HepG2 (cell line): ENCODE data around the gene NID1. TPM values are rescaled to one million over a fixed set of nuclear protein-coding genes. Genes with fewer than 3 reads are reported as not detected.

Experiments used
- DPF2 ChIP-seq: sonication (generic); formaldehyde crosslinking; IDR thresholded peaks from 2 replicates; pipeline ENCODE4 v1.4.0; 2020; ENCODE audit warnings: mild to moderate bottlenecking, low read depth, missing genetic modification reagents, borderline replicate concordance
- EED ChIP-seq: sonication (generic); formaldehyde crosslinking; IDR thresholded peaks from 2 replicates; pipeline ENCODE4 v1.5.0; 2020; ENCODE audit warnings: mild to moderate bottlenecking, missing genetic modification reagents
- GATAD1 ChIP-seq: IDR thresholded peaks from 2 replicates; pipeline ENCODE4 v1.6.1; 2016; ENCODE audit warnings: missing genetic modification reagents, missing compliant biosample characterization
- GATAD2A ChIP-seq: IDR thresholded peaks from 2 replicates; pipeline ENCODE4 v1.6.1; 2016
- JUND ChIP-seq: sonication (generic); formaldehyde crosslinking; IDR thresholded peaks from 2 replicates; pipeline ENCODE4 v1.8.0; 2022; ENCODE audit warnings: mild to moderate bottlenecking, missing genetic modification reagents
- KDM3A ChIP-seq: IDR thresholded peaks from 2 replicates; pipeline ENCODE4 v1.6.1; 2018; ENCODE audit warnings: low read depth, missing compliant biosample characterization
- MED1 ChIP-seq: sonication (generic); formaldehyde crosslinking; IDR thresholded peaks from 2 replicates; pipeline ENCODE4 v1.4.0; 2020; ENCODE audit warnings: missing genetic modification reagents
- MTF2 ChIP-seq: sonication (generic); formaldehyde crosslinking; IDR thresholded peaks from 2 replicates; pipeline ENCODE4 v1.5.0; 2020; ENCODE audit warnings: missing genetic modification reagents, borderline replicate concordance
- NR2F2 ChIP-seq: IDR thresholded peaks from 2 replicates; pipeline ENCODE4 v1.6.1; 2012; ENCODE audit warnings: low read depth, inconsistent platforms, borderline replicate concordance
- NR2F6 ChIP-seq, 2 experiments: IDR thresholded peaks; 2 replicates each; pipeline ENCODE4 v1.6.1; 2016; ENCODE audit warnings: antibody characterized with exemption in 1 of 2, mild to moderate bottlenecking in 1 of 2
- PCBP1 ChIP-seq: fragments of 200-400 bp; formaldehyde crosslinking; IDR thresholded peaks from 2 replicates; pipeline ENCODE4 v1.6.1; 2017; ENCODE audit warnings: mild to moderate bottlenecking, low read depth, low read length, borderline replicate concordance
- RFX5 ChIP-seq: IDR thresholded peaks from 2 replicates; pipeline ENCODE4 v1.6.1; 2011; ENCODE audit warnings: low read depth, low read length, improper control_type of control experiment
- SMAD9 ChIP-seq: sonication (generic); formaldehyde crosslinking; IDR thresholded peaks from 2 replicates; pipeline ENCODE4 v1.5.1; 2020; ENCODE audit warnings: mild to moderate bottlenecking, missing genetic modification reagents
- SPEN ChIP-seq: sonication (generic); formaldehyde crosslinking; IDR thresholded peaks from 2 replicates; pipeline ENCODE4 v1.5.1; 2020; ENCODE audit warnings: low read depth, mild to moderate bottlenecking, missing genetic modification reagents
- TEAD3 ChIP-seq: optimal IDR thresholded peaks from 2 replicates; pipeline ENCODE3; 2016; ENCODE audit warnings: borderline replicate concordance
- YY1 ChIP-seq: IDR thresholded peaks from 2 replicates; pipeline ENCODE4 v1.6.1; 2011; ENCODE audit warnings: low read length, low read depth, moderate library complexity, mild to moderate bottlenecking; ENCODE audit not compliant: insufficient read depth, insufficient replicate concordance
- ZKSCAN5 ChIP-seq: sonication (generic); formaldehyde crosslinking; IDR thresholded peaks from 2 replicates; pipeline ENCODE4 v1.5.1; 2020; ENCODE audit warnings: mild to moderate bottlenecking, missing genetic modification reagents
- ZMYM4 ChIP-seq: sonication (generic); formaldehyde crosslinking; IDR thresholded peaks from 2 replicates; pipeline ENCODE4 v1.8.1; 2023; ENCODE audit warnings: mild to moderate bottlenecking, missing genetic modification reagents
- ZNF354B ChIP-seq: sonication (generic); formaldehyde crosslinking; IDR thresholded peaks from 2 replicates; pipeline ENCODE4 v1.8.0; 2022; ENCODE audit warnings: mild to moderate bottlenecking, missing genetic modification reagents
- ZNF496 ChIP-seq: sonication (generic); formaldehyde crosslinking; IDR thresholded peaks from 2 replicates; pipeline ENCODE4 v1.8.1; 2023; ENCODE audit warnings: mild to moderate bottlenecking, moderate library complexity, missing genetic modification reagents; ENCODE audit not compliant: insufficient replicate concordance
- polyA plus RNA-seq, 8 experiments: library from polyadenylated mRNA; depleted of rRNA in 3 of 8; stranded (reverse) in 7 of 8; unstranded in 1 of 8; fragments of >200 nt; fragmentation: Illumina TruSeq in 4 of 8; extraction: Trizol in 4 of 8; gene quantifications; 2 replicates each; pipeline versions ENCODE4 v1.2.1 to v1.2.3, GENCODE V29; 2011 to 2016; ENCODE audit warnings: low read depth in 4 of 8, missing spikeins in 1 of 8, mixed read lengths in 1 of 8; ENCODE audit not compliant: insufficient read depth in 1 of 8
- total RNA-seq, 5 experiments: library from RNA; depleted of rRNA; stranded (reverse); fragments of >200 nt; fragmentation: Illumina TruSeq; extraction: Trizol; gene quantifications; 2 replicates each; pipeline ENCODE4 v1.2.3, GENCODE V29; 2016; ENCODE audit warnings: low read depth in 1 of 5
- TF ChIP-seq, protein P1 (sequence below): sonication (generic); formaldehyde crosslinking; IDR thresholded peaks from 2 replicates; pipeline ENCODE4 v1.4.0; 2020; ENCODE audit warnings: missing genetic modification reagents, borderline replicate concordance
- TF ChIP-seq, protein P2 (sequence below): IDR thresholded peaks from 2 replicates; pipeline ENCODE4 v1.6.1; 2018; ENCODE audit warnings: missing genetic modification reagents, mild to moderate bottlenecking, missing compliant biosample characterization
- TF ChIP-seq, protein P3 (sequence below): sonication (generic); formaldehyde crosslinking; IDR thresholded peaks from 2 replicates; pipeline ENCODE4 v1.8.0; 2022; ENCODE audit warnings: missing genetic modification reagents, mild to moderate bottlenecking, moderate library complexity, borderline replicate concordance

Gene NID1
- total and polyA plus RNA-seq, 2 of the 13 experiments (the other 11 are each of a cell fraction or from before 2014, with no cell fraction given) = 50.2 to 56.1 TPM

DNA sequence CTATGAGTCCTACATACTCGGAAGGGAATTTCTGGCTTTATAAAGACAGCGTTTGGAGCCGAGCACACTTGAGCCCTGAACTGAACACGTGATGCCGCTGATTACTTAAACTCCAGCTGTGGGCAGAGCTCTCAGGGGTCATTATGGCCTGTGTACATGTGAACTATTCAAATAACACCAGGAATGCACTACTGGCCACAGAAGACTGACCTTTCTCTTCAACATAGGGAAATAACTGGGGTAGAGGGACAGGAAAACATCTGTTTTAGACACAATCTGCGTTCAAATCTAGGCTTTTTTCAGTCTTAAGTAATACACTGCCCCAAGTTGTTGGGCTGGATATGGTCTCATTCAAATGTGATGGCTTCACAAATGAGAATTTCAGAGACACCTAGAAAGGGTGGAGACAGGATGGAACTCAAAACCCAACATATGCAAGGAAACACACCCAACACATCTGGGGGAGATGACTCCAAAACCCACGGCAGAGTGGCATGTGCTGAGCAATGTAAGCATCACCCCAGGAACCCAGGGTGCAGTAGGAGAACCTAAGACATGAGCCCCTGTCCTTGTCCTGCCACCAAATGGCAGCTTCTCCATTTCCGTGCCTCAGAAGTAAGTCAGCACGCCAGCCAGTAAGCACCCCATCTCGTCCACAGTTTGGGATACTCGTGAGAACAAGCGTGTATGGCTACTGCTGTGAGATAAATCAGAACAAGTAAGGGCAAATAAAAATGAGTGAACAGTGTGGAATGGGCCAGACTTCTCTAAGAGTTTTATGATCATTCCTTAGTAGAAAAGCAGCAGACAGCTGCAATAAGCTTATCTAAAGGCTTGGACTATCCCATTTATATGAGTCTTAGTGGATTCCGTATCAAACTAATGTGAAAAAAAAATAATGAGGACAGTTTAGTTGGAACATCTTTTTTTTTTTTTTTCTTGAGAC lies 24.9 kb downstream of the NID1 start (continued):
- TF ChIP-seq ZKSCAN5 (CRISPR knock-in tag) (no peak), SPEN (peak; percentile 57; the same call in 1 of the 2 replicates), ZNF354B (CRISPR knock-in tag) (no peak), ZNF496 (CRISPR knock-in tag) (no peak), EED (CRISPR knock-in tag) (no peak), PCBP1 (no peak), NR2F6 (IDR thresholded peaks at IDR 0.05) (peak; percentile 97), NR2F6 (CRISPR knock-in tag; IDR thresholded peaks at IDR 0.05) (peak; percentile 95), RFX5 (no peak), GATAD1 (0 out of 2 replicates have a peak, but pooled peaks have one; percentile 18), GATAD2A (peak; percentile 91), ZMYM4 (peak; percentile 84), MTF2 (CRISPR knock-in tag) (no peak), YY1 (no peak), JUND (CRISPR knock-in tag) (peak; percentile 54; the same call in 1 of the 2 replicates), KDM3A (no peak), TEAD3 (CRISPR knock-in tag) (peak; percentile 97), MED1 (CRISPR knock-in tag) (peak; percentile 79), DPF2 (CRISPR knock-in tag) (peak; percentile 48; the same call in 1 of the 2 replicates), SMAD9 (CRISPR knock-in tag) (no peak), NR2F2 (peak; percentile 94)
- TF ChIP-seq, protein P1, sequence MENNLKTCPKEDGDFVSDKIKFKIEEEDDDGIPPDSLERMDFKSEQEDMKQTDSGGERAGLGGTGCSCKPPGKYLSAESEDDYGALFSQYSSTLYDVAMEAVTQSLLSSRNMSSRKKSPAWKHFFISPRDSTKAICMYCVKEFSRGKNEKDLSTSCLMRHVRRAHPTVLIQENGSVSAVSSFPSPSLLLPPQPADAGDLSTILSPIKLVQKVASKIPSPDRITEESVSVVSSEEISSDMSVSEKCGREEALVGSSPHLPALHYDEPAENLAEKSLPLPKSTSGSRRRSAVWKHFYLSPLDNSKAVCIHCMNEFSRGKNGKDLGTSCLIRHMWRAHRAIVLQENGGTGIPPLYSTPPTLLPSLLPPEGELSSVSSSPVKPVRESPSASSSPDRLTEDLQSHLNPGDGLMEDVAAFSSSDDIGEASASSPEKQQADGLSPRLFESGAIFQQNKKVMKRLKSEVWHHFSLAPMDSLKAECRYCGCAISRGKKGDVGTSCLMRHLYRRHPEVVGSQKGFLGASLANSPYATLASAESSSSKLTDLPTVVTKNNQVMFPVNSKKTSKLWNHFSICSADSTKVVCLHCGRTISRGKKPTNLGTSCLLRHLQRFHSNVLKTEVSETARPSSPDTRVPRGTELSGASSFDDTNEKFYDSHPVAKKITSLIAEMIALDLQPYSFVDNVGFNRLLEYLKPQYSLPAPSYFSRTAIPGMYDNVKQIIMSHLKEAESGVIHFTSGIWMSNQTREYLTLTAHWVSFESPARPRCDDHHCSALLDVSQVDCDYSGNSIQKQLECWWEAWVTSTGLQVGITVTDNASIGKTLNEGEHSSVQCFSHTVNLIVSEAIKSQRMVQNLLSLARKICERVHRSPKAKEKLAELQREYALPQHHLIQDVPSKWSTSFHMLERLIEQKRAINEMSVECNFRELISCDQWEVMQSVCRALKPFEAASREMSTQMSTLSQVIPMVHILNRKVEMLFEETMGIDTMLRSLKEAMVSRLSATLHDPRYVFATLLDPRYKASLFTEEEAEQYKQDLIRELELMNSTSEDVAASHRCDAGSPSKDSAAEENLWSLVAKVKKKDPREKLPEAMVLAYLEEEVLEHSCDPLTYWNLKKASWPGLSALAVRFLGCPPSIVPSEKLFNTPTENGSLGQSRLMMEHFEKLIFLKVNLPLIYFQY (CRISPR knock-in tag) = peak; percentile 61; the same call in 1 of the 2 replicates
- TF ChIP-seq, protein P2, sequence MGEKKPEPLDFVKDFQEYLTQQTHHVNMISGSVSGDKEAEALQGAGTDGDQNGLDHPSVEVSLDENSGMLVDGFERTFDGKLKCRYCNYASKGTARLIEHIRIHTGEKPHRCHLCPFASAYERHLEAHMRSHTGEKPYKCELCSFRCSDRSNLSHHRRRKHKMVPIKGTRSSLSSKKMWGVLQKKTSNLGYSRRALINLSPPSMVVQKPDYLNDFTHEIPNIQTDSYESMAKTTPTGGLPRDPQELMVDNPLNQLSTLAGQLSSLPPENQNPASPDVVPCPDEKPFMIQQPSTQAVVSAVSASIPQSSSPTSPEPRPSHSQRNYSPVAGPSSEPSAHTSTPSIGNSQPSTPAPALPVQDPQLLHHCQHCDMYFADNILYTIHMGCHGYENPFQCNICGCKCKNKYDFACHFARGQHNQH (CRISPR knock-in tag) = peak; percentile 82
- TF ChIP-seq, protein P3, sequence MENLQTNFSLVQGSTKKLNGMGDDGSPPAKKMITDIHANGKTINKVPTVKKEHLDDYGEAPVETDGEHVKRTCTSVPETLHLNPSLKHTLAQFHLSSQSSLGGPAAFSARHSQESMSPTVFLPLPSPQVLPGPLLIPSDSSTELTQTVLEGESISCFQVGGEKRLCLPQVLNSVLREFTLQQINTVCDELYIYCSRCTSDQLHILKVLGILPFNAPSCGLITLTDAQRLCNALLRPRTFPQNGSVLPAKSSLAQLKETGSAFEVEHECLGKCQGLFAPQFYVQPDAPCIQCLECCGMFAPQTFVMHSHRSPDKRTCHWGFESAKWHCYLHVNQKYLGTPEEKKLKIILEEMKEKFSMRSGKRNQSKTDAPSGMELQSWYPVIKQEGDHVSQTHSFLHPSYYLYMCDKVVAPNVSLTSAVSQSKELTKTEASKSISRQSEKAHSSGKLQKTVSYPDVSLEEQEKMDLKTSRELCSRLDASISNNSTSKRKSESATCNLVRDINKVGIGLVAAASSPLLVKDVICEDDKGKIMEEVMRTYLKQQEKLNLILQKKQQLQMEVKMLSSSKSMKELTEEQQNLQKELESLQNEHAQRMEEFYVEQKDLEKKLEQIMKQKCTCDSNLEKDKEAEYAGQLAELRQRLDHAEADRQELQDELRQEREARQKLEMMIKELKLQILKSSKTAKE (CRISPR knock-in tag) = 0 out of 2 replicates have a peak, but pooled peaks have one; percentile 26
